ENCODE measurements around the gene MAP2K1.
"Not testable (repeated sequence)": the region's sequence is repeated elsewhere in the genome, so short reads cannot be mapped to it uniquely, and the experiment has no call there.

The MAP2K1 gene

GRCh38 chr15:66425837-66426236 lies 39.1 kb downstream of the MAP2K1 start:
- no peak for DNase-seq

DNA sequence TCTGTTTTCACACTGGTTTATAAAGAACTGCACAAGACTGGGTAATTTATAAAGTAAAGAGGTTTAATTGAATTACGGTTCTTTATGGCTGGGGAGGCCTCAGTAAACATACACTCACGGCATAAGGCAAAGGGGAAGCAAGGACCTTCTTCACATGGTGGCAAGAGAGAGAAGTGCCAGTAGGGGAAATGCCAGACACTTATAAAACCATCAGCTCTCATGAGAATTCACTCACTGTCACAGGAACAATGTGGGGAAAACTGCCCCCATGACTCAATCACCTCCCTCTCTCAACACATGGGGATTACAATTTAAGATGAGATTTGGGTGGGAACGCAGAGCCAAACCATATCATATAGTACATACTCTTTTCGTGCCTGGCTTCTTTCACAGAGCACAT lies 42.4 kb downstream of the MAP2K1 start:
- no peak for DNase-seq

DNA sequence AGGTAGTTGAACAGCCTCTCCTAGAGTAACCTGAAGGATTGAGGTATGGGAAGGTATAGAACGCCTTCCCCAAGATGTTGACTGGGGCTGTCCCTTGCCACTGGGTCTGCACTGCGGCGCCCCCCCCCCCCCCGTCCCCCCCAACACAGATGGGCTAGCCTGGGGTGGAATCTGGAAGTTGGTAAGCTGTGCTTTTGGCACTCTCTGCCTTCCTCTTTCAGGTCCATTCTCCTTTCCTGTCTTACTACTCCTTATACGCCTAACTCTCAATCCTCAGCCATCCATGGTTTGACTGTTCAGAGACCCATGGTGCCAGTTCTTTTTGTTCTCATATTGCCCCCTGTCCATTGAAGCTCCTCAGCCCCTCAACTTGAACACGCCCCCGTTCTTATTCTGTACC lies 42.8 kb downstream of the MAP2K1 start:
- no peak for DNase-seq

DNA sequence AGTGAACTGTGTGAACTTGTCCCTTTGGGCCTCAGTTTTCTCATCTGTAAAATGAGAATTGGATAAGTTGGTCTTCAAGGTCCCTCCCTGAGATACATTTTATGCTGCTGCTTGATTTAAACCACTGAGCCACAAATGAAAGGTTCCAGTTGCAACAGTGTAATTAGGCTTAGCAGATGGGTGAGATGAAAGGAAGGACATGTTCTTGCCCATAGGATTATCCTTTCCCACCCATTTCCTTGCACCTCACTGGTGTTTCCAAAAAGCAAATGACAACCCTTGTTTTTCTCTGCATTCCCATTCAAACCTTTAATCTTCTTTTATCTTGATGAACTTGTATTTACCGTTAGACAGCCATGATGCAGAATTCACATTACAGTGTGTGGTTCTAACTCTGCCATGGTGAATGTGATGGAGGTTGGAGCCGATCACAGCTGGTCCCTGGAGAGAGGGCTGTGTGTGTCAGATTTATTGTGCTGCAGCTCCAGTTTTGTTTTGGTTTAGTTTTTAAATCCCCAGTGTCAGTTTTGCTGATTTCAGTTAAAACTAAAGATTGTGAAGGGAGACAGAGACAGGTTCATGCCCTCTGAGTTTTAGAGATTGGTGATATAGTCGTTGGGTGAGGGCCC lies 44.0 kb downstream of the MAP2K1 start:
- no peak for DNase-seq

GRCh38 chr15:66433726-66434125 lies 47.0 kb downstream of the MAP2K1 start:
- DNase-seq = no peak

GRCh38 chr15:66440501-66440900 lies 53.8 kb downstream of the MAP2K1 start:
- no peak for DNase-seq

DNA sequence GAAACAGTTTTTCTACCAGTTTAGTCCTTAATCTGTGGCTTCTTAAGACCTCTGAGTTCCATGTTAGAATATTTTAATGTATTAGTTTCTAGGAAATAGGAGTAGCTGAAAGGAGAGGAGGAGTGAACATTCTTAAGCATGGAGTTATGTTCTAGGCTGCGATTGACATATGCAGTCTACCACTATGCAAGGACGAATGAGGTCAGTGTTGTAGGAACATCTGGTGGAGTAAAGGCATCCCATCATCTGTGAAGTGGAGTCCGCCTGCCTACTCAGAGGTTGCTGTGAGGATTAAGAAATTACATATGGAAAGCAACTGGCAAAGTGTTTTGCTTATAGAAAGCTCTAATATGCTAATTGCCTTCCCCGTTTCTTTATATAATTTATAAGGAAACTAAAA lies 65.7 kb downstream of the MAP2K1 start:
- no peak for DNase-seq

DNA sequence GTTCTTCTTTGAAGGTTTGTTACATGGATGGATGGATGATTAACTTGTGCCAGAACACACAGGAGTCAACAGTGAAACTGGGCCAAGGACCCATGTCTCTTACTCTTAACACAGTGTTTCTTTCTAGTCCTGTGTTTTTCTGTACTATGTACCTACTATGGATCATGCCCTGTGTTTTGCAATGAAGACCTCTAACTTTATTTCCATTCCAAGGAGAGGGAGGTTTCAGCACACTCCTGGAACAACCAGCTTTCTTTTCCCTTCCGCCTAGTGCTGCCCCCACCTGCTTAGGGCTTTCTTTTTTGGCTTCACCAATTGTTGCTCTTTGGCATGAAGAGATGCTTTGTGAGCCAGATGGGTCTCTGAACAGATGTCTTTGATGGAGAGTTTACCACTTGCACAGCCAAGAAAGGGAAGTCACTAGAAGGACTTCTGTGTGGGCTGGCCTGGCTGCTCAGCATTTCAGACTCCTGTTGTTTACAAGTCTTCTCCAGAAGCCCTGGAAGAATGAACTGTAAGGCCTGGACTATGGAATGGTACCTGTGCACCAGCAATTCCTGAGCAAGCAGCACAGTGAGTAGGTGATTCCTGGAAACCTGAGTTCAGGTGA lies 66.4 kb downstream of the MAP2K1 start:
- peak; percentile 21 for DNase-seq

GRCh38 chr15:66454143-66454542 lies 67.4 kb downstream of the MAP2K1 start:
- no peak for DNase-seq

DNA sequence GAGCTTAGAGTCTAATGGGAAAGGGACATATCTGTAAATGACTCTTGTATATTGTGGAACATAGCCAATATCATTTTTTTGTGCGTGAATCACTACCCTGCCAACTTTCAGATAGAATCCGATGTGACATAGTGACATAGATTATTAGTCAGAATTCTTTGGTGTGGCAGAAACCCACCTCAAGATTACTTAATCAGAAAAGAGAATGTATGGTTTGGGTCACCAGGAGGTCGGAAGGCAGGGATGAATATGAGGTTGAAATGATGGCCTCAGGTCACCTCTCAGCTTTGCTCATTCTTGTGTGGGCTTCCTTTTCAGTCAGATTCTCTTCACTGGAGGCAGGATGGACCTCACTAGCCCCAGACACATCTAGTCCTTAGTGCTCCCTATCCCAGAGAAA lies 69.5 kb downstream of the MAP2K1 start:
- no peak for DNase-seq

DNA sequence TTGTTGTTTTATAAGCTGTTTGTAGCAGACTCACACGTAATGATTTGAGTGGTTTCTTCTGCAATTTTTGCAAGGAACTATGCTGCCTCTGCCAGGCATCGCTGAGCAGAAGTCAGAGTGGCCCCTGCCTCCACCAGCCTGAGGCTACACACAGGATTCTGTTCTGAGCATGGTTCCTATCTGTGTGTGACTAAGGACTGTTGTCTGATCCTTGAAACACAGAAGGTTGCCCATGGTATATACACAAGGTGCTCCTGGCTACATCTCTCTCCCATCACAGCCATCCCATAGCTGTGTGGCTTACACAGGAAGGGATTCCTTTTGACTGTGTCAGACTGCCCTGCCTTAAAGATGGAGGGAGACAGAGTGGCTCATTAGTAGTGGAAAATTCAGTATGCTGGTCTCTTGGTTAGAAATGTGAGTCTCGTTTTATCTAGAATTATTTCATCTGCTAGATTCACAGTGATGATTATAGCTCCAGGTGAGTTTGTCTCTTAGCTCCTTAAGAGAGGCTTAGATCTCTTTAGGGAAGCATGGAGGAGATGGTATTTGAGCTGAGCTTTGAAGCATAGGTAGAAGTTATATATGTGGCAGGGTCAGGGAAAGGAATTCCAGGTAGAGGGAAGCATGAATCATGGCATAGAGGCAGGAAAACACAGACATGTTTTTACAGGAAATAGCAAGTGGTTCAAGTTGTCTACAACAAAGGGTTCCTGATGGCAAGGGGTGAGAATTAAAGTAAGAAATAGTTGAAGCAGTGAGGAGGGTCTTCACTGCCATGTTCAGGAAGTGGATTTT lies 73.3 kb downstream of the MAP2K1 start:
- no peak for DNase-seq

DNA sequence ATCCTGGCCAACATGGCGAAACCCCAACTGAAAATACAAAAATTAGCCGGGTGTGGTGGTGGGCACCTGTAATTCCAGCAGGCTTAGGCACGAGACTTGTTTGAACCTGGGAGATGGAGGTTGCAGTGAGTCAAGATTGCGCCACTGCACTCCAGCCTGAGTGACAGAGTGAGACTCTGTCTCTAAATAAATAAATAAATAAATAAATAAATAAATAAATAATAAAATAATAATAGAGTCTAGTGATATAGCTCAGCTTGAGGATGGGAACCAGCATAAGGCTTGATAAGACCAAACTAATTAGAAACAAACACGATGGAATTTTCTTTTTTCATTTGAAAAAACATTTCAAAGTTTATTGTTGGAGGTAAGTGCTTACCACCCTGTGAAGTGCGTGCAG lies 74.6 kb downstream of the MAP2K1 start:
- not testable (repeated sequence) for DNase-seq

DNA sequence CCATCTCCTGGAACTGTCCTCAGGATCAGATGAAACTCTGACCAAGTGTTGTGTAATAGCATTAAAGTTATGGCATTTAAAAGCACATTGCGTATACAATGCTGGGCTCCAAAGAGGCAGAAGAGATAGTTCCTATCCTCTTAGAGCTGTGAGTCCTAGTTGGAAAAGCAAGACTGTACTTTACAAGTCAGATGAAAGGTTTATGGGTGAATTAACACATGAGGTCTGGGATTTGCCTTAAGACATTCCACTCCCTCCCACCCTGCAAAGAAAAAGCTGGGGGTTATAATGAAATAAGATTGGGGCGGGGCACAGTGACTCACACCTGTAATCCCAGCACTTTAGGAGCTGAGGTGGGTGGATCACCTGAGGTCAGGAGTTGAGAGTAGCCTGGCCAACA lies 75.2 kb downstream of the MAP2K1 start:
- DNase-seq = no peak

DNA sequence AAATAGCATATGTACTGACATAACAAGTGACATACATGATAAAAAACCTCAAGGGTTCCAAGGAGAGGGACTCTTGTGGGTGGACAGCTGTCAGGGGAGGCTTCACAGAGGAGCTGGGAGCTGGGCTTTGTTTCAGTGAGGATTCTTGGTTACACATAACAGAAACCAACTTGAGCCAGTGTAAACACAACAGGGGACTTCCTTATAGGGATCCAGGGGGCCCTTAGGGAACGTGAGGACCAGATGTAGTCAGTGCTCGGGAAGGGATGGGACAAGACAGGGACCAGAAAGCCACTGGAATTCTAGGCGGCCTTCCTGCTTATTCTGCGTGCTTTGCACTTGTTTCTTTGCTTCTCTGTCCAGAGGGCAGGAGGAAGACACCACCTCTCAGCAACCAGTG lies 75.9 kb downstream of the MAP2K1 start:
- DNase-seq = peak; percentile 47

DNA sequence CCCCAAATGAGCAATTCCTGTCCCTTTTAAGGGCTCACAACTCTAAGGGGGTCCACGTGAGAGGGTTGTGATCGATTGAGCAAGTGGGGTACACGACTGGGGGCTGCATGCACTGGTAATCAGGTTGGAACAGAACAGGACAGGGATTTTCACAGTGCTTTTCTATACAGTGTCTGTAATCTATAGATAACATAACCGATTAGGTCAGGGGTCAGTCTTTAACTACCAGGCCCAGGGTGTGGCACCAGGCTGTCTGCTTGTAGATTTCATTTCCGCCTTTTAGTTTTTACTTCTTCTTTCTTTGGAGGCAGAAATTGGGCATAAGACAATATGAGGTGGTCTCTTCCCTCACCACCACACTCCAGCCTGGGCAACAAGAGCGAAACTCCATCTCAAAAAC lies 78.6 kb downstream of the MAP2K1 start:
- DNase-seq = not testable (repeated sequence)

GRCh38 chr15:66467162-66468040 lies 80.7 kb downstream of the MAP2K1 start:
- not testable (repeated sequence) for DNase-seq

GRCh38 chr15:66470825-66471224 lies 84.1 kb downstream of the MAP2K1 start:
- DNase-seq = not testable (repeated sequence)

GRCh38 chr15:66472176-66472999 lies 85.7 kb downstream of the MAP2K1 start:
- no peak for DNase-seq

- no peak for DNase-seq
Observed at GRCh38 chr15:66474135-66474534, 87.4 kb downstream of the MAP2K1 start.

GRCh38 chr15:66474963-66475362 lies 88.3 kb downstream of the MAP2K1 start:
- no peak for DNase-seq

DNA sequence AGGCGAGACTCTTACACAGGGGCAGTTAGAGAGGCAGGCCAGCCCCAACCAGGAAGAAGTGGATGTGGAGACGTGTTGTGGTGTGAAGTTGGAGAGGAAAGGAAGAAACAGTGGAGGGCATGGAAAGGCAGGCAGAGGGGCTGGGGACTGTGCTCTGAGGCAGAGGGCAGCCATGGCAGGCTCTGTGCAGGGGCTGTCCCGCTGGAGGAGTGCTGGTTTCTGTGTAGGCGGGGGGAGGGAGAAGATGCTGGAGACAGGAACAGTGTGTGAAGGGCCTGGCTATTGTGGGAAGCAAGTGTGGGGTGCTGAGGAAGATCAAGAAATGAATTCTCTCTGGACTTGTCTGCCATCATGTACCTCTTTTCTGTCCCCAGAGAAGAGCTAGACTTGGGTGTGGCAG lies 89.8 kb downstream of the MAP2K1 start:
- DNase-seq = no peak

- no peak for DNase-seq
Observed at GRCh38 chr15:66477011-66477410, 90.3 kb downstream of the MAP2K1 start.

Data from NCI-H2171 treated with DMSO at 0.1 percent for 48 hours (cell line).